ENCODE data around the gene CLASP1. TPM values are rescaled to one million over a fixed set of nuclear protein-coding genes. Genes with fewer than 3 reads are reported as not detected.

CLASP1 gene
- total RNA-seq, 4 donors from 2014 or later = 28.9 to 58.0 (median 41.9) TPM

DNA sequence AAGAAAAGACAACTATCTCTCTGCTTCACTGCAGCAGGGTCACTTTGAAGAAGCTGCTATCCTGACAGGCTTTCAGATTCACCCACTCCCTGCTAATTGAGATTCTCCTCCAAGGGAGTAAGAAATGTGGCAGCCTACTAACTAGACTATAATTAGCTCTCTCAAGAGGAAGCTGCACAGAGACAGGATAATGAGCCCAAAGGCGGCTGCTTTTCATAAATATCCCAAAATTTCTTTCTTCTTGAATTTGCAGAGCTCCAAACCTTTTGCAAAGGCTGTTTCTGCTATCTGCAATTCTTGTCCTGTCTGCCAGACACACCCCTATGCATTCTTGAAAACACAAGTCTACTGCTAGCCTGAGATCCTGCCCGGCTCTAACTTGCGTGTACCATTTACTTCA, 172.6 kb downstream of the CLASP1 start:
- TF ChIP-seq, protein P1, sequence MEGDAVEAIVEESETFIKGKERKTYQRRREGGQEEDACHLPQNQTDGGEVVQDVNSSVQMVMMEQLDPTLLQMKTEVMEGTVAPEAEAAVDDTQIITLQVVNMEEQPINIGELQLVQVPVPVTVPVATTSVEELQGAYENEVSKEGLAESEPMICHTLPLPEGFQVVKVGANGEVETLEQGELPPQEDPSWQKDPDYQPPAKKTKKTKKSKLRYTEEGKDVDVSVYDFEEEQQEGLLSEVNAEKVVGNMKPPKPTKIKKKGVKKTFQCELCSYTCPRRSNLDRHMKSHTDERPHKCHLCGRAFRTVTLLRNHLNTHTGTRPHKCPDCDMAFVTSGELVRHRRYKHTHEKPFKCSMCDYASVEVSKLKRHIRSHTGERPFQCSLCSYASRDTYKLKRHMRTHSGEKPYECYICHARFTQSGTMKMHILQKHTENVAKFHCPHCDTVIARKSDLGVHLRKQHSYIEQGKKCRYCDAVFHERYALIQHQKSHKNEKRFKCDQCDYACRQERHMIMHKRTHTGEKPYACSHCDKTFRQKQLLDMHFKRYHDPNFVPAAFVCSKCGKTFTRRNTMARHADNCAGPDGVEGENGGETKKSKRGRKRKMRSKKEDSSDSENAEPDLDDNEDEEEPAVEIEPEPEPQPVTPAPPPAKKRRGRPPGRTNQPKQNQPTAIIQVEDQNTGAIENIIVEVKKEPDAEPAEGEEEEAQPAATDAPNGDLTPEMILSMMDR (IDR thresholded peaks at IDR 0.05) = no peak
- no peak for TF ChIP-seq POLR2A (IDR thresholded peaks at IDR 0.05)
- Histone ChIP-seq H3K27me3 (no peaks in the 10 kb centered on the region), H3K4me3 (no peak overlapping the region), H3K36me3 (peaks cover 0 to 5% (median 0%) of the 10 kb centered on the region in 3 donors), H3K4me1 (peaks cover 5 to 40% (median 19%) of the 10 kb centered on the region in 3 donors), H3K9me3 (no peaks in the 10 kb centered on the region), H3K27ac (no peak overlapping the region)
- 73 to 86% methylated on average over 3 of the region's 3 CpGs for WGBS, 2 donors
- DNase-seq = no peak
- intact Hi-C loops (cut with DNase I) = no loop called here

- Histone ChIP-seq H3K27ac (no peak overlapping the region), H3K36me3 (peaks cover 0 to 9% (median 0%) of the 10 kb centered on the region in 3 donors), H3K4me3 (no peak overlapping the region), H3K27me3 (no peaks in the 10 kb centered on the region), H3K9me3 (no peaks in the 10 kb centered on the region), H3K4me1 (peaks cover 5 to 33% (median 17%) of the 10 kb centered on the region in 3 donors)
- 83 to 87% methylated on average over 4 of the region's 4 CpGs for WGBS, 2 donors
- DNase-seq = no peak
- TF ChIP-seq POLR2A (IDR thresholded peaks at IDR 0.05) = no peak
- TF ChIP-seq, protein P1 (IDR thresholded peaks at IDR 0.05) = no peak
- intact Hi-C loops (cut with DNase I) = no loop called here
Measured at GRCh38 chr2:121475811-121476571, 173.3 kb downstream of the CLASP1 start.

- DNase-seq = no peak
- intact Hi-C loops (cut with DNase I) = no loop called here
- TF ChIP-seq POLR2A (IDR thresholded peaks at IDR 0.05) = no peak
- TF ChIP-seq, protein P1 (IDR thresholded peaks at IDR 0.05) = no peak
- Histone ChIP-seq H3K27ac (no peak overlapping the region), H3K9me3 (no peaks in the 10 kb centered on the region), H3K36me3 (peaks cover 12 to 33% (median 14%) of the 10 kb centered on the region in 3 donors), H3K4me3 (no peak overlapping the region), H3K4me1 (peaks cover 5 to 18% (median 5%) of the 10 kb centered on the region in 3 donors), H3K27me3 (no peaks in the 10 kb centered on the region)
- WGBS, 2 donors = 47 to 76% methylated on average over 2 of the region's 2 CpGs
Measured at GRCh38 chr2:121473512-121473911, 175.8 kb downstream of the CLASP1 start.

DNA sequence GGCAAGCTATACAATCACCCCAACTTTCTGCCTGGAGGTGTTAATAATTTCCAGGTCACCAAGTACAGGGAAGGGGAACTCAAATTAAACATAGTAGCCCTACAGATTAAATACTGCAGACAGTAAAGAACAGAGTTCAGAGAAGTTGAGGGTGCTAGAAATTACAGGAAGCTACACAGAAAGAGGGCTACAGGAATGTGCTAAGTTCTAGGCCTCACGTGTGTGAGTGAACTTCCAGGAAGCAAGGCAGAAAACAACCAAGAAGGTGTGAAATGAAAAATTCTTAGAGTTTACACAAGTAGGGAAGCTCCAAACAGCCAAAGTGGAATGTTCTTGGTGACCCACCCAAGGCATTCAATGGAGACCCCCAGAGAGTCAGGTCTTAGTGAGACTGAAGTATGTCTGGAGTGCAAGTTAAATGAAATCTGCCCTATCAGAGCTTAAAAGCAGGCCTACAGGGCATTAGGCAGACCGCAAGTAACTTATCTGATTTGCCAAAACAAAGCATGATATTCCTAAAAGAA, 176.7 kb downstream of the CLASP1 start:
- 78 to 91% methylated on average over 2 of the region's 2 CpGs for WGBS, 2 donors
- Histone ChIP-seq H3K9me3 (no peaks in the 10 kb centered on the region), H3K27ac (no peak overlapping the region), H3K36me3 (peaks cover 16 to 43% (median 20%) of the 10 kb centered on the region in 3 donors), H3K27me3 (no peaks in the 10 kb centered on the region), H3K4me1 (peaks cover 5 to 18% (median 5%) of the 10 kb centered on the region in 3 donors), H3K4me3 (no peak overlapping the region)
- intact Hi-C loops (cut with DNase I) = no loop called here
- no peak for DNase-seq
- no peak for TF ChIP-seq POLR2A (IDR thresholded peaks at IDR 0.05)
- TF ChIP-seq, protein P1 (IDR thresholded peaks at IDR 0.05) = no peak
